GDM1 (cell line): ENCODE data around the gene DTWD1.
A peak's percentile ranks its signal among the peaks of the same experiment; 100 is the strongest.
"Not testable (repeated sequence)": the region's sequence is repeated elsewhere in the genome, so short reads cannot be mapped to it uniquely, and the experiment has no call there.

Experiments used
- DNase-seq: peaks from one replicate; lab custom pipeline; 2025; lab: John Stamatoyannopoulos, UW

Gene DTWD1

GRCh38 chr15:49620658-49621368, at the start of gene DTWD1, which contains the start of gene FAM227B:
DTWD1 (plus strand) TSS chr15:49621048; CDS start chr15:49625168, 4,120 bp downstream.
FAM227B (minus strand) TSS chr15:49620818; CDS start chr15:49615171, 5,647 bp downstream.
- DNase-seq: peak; percentile 98

DNA sequence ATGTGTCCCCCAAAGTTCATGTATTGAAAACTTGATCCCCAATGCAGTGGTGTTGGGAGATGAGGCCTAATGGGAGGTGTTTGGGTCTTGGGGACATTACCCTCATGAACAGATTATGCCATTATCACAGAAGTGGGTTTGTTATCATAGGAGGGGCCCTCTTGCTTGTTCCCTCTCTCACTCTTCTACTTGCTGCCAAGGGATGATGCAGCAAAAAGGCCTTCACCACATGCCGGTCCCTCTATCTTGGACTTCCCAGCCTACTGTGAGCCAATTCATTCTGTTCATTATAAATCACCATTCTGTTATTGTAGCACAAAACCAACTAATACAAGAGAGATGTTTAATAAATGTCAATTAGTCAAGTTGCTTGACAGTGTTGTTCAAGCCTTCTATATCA, 47.4 kb upstream of the DTWD1 start:
- no peak for DNase-seq

DNA sequence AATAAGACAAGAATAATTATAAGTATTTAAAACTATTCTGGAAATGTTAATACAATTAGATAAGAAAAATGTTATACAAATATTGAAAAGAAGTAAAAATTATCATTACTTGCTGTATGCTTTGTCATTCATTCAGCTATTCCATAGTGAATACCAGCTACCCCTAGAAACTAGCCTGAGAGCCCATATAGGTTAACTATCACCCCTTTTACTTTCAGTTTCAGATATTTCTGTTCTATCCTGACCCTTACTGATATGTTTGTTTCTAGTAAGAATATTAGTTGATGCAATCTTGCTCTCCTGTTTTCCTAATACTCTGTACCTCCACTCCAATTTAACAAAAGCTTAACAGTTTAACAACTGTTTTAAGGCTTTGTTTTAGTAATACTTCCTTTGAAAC, 31.8 kb upstream of the DTWD1 start:
- no peak for DNase-seq

DNA sequence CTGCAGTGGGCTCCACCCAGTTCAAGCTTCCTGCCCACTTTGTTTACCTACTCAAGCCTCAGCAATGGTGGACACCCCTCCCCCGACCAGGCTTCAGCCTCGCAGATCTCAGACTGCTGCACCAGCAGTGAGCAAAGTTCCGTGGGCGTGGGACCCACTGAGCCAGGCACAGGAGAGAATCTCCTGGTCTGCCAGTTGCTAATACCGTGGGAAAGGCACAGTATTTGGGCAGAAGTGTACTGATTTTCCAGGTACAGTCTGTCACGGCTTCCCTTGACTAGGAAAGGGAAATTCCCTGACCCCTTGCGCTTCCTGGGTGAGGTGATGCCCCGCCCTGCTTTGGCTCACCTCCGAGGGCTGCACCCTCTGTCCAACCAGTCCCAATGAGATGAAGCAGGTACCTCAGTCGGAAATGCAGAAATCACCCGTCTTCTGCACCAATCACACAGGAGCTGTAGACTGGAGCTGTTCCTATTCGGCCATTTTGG, 28.0 kb upstream of the DTWD1 start:
- DNase-seq: not testable (repeated sequence)

- no peak for DNase-seq
Measured at GRCh38 chr15:49604625-49605409, 16.0 kb upstream of the DTWD1 start.

- no peak for DNase-seq
Measured at GRCh38 chr15:49605588-49605987, 15.3 kb upstream of the DTWD1 start.

GRCh38 chr15:49606594-49606993, 14.3 kb upstream of the DTWD1 start:
- no peak for DNase-seq

- no peak for DNase-seq
Measured at GRCh38 chr15:49610157-49610918, 10.5 kb upstream of the DTWD1 start.

DNA sequence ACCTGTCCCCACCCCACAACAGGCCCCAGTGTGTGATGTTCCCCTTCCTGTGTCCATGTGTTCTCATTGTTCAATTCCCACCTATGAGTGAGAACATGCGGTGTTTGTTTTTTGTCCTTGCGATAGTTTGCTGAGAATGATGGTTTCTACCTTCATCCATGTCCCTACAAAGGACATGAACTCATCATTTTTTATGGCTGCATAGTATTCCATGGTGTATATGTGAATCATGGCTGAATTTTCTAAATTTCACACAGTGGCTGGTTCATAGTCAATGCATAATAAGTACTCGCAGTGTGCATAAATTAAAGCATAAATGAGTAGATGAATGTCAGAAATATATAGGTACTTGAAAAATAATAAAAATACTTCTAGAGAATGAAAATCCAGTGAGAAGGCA, 8.6 kb upstream of the DTWD1 start:
- not testable (repeated sequence) for DNase-seq

DNA sequence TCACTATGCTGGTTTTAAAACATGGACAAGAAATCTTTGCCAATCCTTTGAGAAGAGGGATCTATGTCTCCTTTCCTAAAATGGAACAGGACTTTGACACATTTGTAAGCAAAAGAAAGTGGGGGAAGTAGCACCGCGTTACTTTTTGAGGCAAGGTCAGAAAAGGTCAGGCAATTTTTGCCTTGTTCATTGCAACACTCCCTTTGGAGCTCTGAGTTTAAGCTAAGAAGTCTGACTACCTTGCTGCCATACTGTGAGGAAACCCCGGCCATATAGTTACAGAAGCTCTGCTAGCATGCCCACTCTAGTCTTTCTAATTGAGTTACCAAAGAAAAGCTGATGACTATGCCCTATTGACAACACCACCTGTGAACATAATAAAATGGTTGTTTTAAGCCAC, 1.6 kb upstream of the DTWD1 start:
- DNase-seq: no peak

DNA sequence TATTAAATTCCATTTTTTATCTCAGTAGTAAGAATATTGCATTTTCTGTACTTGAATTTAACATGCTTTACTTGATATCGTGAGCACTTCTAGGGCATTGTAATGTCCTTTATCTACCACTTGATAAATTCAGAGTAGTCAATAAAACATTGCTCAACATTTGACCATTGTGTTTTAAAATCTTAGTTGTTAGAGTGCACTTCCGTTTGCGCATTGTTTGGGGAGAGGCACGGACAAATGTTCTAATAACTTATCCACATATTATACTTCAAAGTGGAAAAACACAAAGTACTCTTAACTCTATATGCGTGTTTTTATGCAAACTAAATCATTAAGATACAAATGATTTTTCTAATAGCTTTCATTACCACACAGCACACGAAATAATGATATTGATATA, 649 bp upstream of the DTWD1 start:
- DNase-seq: no peak

DNA sequence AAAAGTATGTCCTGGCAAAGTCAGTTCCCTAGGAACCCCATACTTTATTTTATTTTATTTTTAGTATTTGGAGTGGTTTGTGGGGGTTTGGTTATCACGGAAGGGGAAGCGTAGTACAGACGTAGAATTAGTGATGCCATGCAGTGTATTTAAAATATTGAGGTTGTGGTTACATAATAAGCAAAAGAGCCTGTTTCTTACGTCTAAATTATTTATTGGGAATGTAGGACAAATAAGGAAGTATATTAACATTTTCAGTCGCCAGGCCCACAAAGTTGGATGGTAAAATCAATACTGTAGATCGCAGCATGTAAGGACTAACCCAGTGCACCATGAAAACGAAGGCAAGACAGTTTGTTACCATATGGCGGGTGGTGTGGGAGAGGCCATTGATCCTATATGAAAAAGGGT, 558 bp downstream of the DTWD1 start:
- DNase-seq: no peak

- DNase-seq: no peak
Measured at GRCh38 chr15:49621887-49622286, 1.0 kb downstream of the DTWD1 start.

- DNase-seq: no peak
Measured at GRCh38 chr15:49622561-49622960, 1.7 kb downstream of the DTWD1 start.

DNA sequence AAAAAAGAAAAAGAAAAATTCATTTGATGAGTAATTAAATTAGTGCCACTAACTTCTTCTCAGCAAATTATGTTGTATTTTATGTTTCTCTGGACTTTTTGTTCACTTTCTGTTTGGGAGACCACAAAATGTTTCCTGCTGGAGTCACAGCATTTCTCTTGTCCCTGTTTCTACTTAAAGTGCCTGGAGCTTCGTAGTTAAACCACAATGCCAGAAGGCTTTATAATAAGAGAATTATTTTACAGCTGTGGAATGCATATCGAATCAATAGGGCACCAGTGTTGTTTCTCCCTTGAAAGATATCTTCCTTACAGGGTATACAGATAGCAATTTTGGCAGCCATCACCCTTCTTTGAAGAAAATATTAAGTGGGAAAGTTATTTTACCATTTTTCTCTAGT, 3.2 kb downstream of the DTWD1 start:
- no peak for DNase-seq

- DNase-seq: no peak
Measured at GRCh38 chr15:49625460-49626036, 4.7 kb downstream of the DTWD1 start.

DNA sequence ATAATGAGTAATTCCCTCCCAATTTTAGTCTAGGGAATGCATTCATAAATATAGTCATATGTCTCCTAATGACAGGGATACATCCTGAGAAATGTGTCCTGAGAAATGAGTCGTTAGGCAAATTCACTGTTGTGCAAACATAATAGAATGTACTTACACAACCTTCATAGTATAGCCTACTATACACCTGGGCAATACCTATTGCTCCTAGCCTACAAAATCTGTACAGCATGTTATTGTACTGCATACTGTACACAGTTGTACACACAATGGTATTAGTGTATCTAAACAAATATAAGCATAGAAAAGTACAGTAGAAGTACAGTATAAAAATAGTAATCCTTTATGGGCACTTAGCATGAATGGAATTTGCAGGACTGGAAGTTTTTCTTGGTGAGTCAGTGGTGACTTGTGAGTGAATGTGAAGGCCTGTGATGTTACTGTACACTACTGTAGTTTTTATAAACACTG, 6.6 kb downstream of the DTWD1 start:
- no peak for DNase-seq

DNA sequence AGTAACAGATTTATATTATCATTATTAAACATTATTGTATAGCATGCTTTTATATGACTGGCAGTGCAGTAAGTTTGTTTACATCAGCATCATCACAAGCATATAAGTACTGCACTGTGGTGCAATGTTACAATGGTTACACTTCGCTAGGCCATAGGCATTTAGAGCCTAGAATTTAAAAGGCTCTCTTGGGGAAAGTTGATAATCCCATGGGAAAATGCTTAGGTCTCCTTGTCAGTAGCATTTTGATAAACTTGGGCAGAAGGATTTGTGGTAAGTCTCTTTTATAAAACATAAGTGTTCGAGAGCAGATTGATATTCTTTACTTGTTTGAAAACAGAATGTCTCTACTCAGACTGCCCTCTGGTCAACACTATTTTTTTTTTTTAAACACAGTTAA, 7.5 kb downstream of the DTWD1 start:
- no peak for DNase-seq

DNA sequence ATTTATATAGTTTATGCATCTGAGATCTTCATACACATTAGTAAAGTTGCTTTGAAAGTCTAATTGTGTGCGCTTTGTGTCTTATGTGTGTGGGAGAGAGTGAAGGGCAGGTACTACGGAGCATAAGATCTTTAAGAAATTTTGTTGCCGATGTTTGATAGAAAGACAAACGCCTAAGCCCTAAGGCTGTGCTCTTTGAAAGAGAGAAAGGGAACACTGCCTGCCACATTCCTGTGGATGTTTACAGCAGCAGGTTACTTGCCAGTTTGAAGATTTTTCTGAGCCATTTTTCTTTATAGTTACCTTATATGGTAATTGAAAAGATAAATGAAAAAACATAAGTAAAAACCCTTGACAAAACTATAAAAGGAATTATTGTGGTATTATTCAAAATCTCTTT, 17.0 kb downstream of the DTWD1 start:
- DNase-seq: no peak

DNA sequence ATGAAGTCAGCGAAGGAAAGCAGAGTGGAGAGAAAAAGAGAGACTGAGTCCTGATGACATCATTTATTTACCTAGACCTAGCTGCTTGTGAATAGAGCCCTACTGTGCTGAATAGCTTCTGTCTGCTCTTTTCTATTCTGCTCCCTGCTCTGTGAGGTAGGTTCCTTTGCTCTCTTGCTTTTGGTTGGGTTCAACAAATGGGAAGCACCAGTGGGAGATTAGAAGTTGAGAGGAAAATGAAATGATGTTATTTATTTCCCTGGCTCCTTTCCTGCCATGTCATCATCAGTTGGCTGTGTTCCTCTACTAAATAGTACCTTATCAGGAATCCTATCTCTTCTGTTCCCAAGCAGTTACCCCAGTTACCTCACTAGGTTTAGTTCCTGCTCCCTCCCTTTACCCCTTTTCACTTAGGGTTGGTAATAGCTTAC, 23.5 kb downstream of the DTWD1 start:
- DNase-seq: no peak

- DNase-seq: no peak
Measured at GRCh38 chr15:49645277-49645676, 24.4 kb downstream of the DTWD1 start.

GRCh38 chr15:49645941-49646340, 25.1 kb downstream of the DTWD1 start:
- DNase-seq: no peak
